Measurements from ENCODE around the gene ZNF407. TPM values are rescaled to one million over a fixed set of nuclear protein-coding genes. Genes with fewer than 3 reads are reported as not detected.

The ZNF407 gene
- total and polyA plus RNA-seq, 2 experiments from 2014 or later = 2.1 to 10.4 TPM

DNA sequence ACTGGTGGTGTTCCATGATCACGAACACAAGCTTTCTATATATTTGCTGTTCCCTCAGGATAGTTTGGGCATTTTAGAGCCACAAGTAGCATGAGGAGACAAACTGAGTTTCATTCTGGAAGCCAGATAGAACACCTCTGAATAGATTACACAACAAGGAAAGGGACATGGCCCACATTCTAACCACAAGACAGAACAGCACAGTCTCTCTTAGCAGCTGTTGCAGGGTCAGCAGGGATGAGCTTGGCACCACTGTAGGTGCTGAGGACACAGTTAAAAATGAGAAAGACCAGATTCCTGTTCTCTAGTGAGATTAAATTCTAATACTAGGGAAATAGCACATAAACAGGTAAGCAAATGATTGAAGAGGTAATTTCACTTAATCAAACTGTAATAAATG lies 235.3 kb downstream of the ZNF407 start:
- H3K36me3 ChIP-seq (ENCODE audit: insufficient read depth) = no peaks in the 10 kb centered on the region
- H2AFZ ChIP-seq = no peak overlapping the region
- H3K9me2 ChIP-seq (ENCODE audit: insufficient read depth) = no peaks in the 10 kb centered on the region
- no peak overlapping the region for H3K4me2 ChIP-seq
- H3K9me3 Mint-ChIP-seq = no peaks in the 10 kb centered on the region
- H3K27me3 Mint-ChIP-seq (ENCODE audit: insufficient read depth, low read depth, poor library complexity) = no peaks in the 10 kb centered on the region
- H3K4me3 Mint-ChIP-seq = no peak overlapping the region
- no peaks in the 10 kb centered on the region for H4K20me1 ChIP-seq (replicated peaks; ENCODE audit: insufficient read depth)
- H3K79me2 ChIP-seq (replicated peaks; ENCODE audit: insufficient read depth) = no peaks in the 10 kb centered on the region
- H3K27ac Mint-ChIP-seq = no peak overlapping the region
- H3K36me3 Mint-ChIP-seq (ENCODE audit: low read depth) = no peaks in the 10 kb centered on the region
- no peak overlapping the region for H3K4me3 ChIP-seq
- H3F3A ChIP-seq (replicated peaks; ENCODE audit: low read depth) = no peaks in the 10 kb centered on the region
- DNase-seq (ENCODE audit: low spot score) (no peak), ATAC-seq (no peak)
- peaks cover 18% of the 10 kb centered on the region for H3K4me1 Mint-ChIP-seq
- no peaks in the 10 kb centered on the region for H3K27me3 ChIP-seq (ENCODE audit: insufficient read depth)
- H3K4me1 ChIP-seq (ENCODE audit: insufficient read depth) = peaks cover 5% of the 10 kb centered on the region; the same call in 1 of the 2 replicates
- TF ChIP-seq CREB1 (CRISPR knock-in tag; IDR thresholded peaks at IDR 0.05; ENCODE audit: low read depth) = no peak
- TF ChIP-seq STAT1 (IDR thresholded peaks at IDR 0.05; ENCODE audit: unreplicated experiment) = no peak
- no peak overlapping the region for H3K27ac ChIP-seq (ENCODE audit: low read depth)

DNA sequence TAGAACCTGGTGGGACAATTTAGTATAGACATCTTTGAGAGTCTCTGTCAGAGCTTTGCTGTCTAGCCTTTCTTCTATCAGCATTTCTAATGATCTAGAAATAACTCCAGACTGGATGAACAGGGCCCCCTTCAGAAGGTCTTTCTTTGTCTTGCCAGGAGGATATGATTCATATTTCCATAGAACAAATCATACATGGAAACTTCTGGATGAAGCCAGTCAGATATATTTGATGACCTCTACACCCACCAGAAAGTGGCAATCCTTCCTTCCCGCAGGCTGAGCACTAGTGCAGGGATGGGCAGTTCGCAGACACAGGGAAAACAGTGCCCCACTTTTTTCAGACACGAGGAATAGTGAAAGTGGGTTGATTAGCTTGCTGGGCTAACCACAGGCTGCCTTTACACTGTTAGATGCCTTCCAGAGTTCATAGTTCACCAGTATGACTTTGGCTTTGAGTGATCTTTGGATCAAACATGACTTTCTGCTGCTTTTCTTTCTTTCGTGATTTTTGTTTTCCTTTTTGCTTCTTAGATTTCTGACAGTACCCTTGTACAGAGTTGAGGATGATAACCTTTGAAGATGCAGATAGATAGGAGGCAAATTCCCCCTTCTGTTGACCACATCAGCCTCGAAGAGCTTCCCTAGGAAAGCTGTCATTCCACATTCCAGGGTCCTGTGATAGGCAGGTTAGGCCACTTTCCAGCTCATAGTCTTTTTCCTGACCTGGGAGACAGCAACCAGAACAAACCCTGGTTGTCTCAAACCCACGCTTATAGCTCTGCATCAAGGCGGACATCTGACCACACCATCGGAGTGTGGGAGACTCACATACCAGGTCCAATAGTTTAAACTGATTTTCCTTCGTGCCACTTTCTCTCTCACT lies 237.0 kb downstream of the ZNF407 start:
- H3K27me3 Mint-ChIP-seq (ENCODE audit: insufficient read depth, low read depth, poor library complexity) = no peaks in the 10 kb centered on the region
- peak; percentile 28 for DNase-seq (ENCODE audit: low spot score)
- H3K27ac ChIP-seq (ENCODE audit: low read depth) = no peak overlapping the region
- no peak overlapping the region for H3K4me3 ChIP-seq
- TF ChIP-seq ZNF114 (CRISPR knock-in tag; IDR thresholded peaks at IDR 0.05) (no peak), POLR2AphosphoS5 (IDR thresholded peaks at IDR 0.05; ENCODE audit: low read depth) (no peak), NANOG (IDR thresholded peaks at IDR 0.05; ENCODE audit: borderline replicate concordance) (no peak), ZNF331 (CRISPR knock-in tag; IDR thresholded peaks at IDR 0.05; ENCODE audit: low read depth) (no peak)
- TF ChIP-seq, protein P1, sequence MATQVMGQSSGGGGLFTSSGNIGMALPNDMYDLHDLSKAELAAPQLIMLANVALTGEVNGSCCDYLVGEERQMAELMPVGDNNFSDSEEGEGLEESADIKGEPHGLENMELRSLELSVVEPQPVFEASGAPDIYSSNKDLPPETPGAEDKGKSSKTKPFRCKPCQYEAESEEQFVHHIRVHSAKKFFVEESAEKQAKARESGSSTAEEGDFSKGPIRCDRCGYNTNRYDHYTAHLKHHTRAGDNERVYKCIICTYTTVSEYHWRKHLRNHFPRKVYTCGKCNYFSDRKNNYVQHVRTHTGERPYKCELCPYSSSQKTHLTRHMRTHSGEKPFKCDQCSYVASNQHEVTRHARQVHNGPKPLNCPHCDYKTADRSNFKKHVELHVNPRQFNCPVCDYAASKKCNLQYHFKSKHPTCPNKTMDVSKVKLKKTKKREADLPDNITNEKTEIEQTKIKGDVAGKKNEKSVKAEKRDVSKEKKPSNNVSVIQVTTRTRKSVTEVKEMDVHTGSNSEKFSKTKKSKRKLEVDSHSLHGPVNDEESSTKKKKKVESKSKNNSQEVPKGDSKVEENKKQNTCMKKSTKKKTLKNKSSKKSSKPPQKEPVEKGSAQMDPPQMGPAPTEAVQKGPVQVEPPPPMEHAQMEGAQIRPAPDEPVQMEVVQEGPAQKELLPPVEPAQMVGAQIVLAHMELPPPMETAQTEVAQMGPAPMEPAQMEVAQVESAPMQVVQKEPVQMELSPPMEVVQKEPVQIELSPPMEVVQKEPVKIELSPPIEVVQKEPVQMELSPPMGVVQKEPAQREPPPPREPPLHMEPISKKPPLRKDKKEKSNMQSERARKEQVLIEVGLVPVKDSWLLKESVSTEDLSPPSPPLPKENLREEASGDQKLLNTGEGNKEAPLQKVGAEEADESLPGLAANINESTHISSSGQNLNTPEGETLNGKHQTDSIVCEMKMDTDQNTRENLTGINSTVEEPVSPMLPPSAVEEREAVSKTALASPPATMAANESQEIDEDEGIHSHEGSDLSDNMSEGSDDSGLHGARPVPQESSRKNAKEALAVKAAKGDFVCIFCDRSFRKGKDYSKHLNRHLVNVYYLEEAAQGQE (IDR thresholded peaks at IDR 0.05; ENCODE audit: unreplicated experiment) = no peak
- TF ChIP-seq, protein P2, sequence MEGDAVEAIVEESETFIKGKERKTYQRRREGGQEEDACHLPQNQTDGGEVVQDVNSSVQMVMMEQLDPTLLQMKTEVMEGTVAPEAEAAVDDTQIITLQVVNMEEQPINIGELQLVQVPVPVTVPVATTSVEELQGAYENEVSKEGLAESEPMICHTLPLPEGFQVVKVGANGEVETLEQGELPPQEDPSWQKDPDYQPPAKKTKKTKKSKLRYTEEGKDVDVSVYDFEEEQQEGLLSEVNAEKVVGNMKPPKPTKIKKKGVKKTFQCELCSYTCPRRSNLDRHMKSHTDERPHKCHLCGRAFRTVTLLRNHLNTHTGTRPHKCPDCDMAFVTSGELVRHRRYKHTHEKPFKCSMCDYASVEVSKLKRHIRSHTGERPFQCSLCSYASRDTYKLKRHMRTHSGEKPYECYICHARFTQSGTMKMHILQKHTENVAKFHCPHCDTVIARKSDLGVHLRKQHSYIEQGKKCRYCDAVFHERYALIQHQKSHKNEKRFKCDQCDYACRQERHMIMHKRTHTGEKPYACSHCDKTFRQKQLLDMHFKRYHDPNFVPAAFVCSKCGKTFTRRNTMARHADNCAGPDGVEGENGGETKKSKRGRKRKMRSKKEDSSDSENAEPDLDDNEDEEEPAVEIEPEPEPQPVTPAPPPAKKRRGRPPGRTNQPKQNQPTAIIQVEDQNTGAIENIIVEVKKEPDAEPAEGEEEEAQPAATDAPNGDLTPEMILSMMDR (conservative IDR thresholded peaks at IDR 0.05; ENCODE audit: low read depth in 2 of 2) = no peak
- TF ChIP-seq, protein P3, sequence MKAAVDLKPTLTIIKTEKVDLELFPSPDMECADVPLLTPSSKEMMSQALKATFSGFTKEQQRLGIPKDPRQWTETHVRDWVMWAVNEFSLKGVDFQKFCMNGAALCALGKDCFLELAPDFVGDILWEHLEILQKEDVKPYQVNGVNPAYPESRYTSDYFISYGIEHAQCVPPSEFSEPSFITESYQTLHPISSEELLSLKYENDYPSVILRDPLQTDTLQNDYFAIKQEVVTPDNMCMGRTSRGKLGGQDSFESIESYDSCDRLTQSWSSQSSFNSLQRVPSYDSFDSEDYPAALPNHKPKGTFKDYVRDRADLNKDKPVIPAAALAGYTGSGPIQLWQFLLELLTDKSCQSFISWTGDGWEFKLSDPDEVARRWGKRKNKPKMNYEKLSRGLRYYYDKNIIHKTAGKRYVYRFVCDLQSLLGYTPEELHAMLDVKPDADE (IDR thresholded peaks at IDR 0.05) = no peak
- peaks cover 18% of the 10 kb centered on the region for H3K4me1 Mint-ChIP-seq
- H3K79me2 ChIP-seq (replicated peaks; ENCODE audit: insufficient read depth) = no peaks in the 10 kb centered on the region
- ATAC-seq = peak; percentile 55
- no peaks in the 10 kb centered on the region for H3K36me3 Mint-ChIP-seq (ENCODE audit: low read depth)
- H3K4me2 ChIP-seq = no peak overlapping the region
- no peaks in the 10 kb centered on the region for H3K27me3 ChIP-seq (ENCODE audit: insufficient read depth)
- no peaks in the 10 kb centered on the region for H3K36me3 ChIP-seq (ENCODE audit: insufficient read depth)
- H2AFZ ChIP-seq = no peak overlapping the region
- H3K27ac Mint-ChIP-seq = no peak overlapping the region
- peaks cover 5% of the 10 kb centered on the region; the same call in 1 of the 2 replicates for H3K4me1 ChIP-seq (ENCODE audit: insufficient read depth)
- no peaks in the 10 kb centered on the region for H3F3A ChIP-seq (replicated peaks; ENCODE audit: low read depth)
- no peaks in the 10 kb centered on the region for H3K9me3 Mint-ChIP-seq
- no peak overlapping the region for H3K4me3 Mint-ChIP-seq
- no peaks in the 10 kb centered on the region for H3K9me2 ChIP-seq (ENCODE audit: insufficient read depth)
- no peaks in the 10 kb centered on the region for H4K20me1 ChIP-seq (replicated peaks; ENCODE audit: insufficient read depth)
